Right cardiac atrium (tissue), 5 donors: ENCODE results near the gene LYPD6B. TPM values are rescaled to one million over a fixed set of nuclear protein-coding genes. Genes with fewer than 3 reads are reported as not detected.

Experiments used
- ATAC-seq, 2 donors: fragments of 200-7000 bp; cut with Tn5 transposase; one replicate each; pipeline versions ENCODE4 v1.8.0 to v1.9.1; 2020; ENCODE audit warnings: moderate library complexity in 2 of 2, mild to moderate bottlenecking in 1 of 2
- DNase-seq, 3 donors: peaks; one replicate each; pipeline ENCODE4 v3.0.0-alpha.2; 2020
- H3K27ac ChIP-seq: one replicate; pipeline ENCODE4 v1.5.1; 2013; ENCODE audit warnings: mild to moderate bottlenecking, low read length, control low read depth, moderate library complexity
- H3K27me3 ChIP-seq: one replicate; pipeline ENCODE4 v1.6.1; 2013; ENCODE audit not compliant: control insufficient read depth, insufficient read depth
- H3K4me1 ChIP-seq: one replicate; pipeline ENCODE4 v1.6.1; 2013; ENCODE audit warnings: low read length; ENCODE audit not compliant: control insufficient read depth, insufficient read depth
- H3K4me3 ChIP-seq: one replicate; pipeline ENCODE4 v1.5.1; 2013; ENCODE audit warnings: low read length, control low read depth
- H3K9me3 ChIP-seq: one replicate; pipeline ENCODE4 v1.6.1; 2013; ENCODE audit warnings: low read length; ENCODE audit not compliant: control insufficient read depth
- WGBS: extraction: QIAGEN DNeasy Blood & Tissue Kit; methylation state at CpG from one replicate; pipeline ENCODE4 v1.1.7; 2013; 5-methylcytosine and 5-hydroxymethylcytosine counted together
- intact Hi-C, 4 donors: fragments of 100-400 bp; cut with DNase I; formaldehyde crosslinking; loops; one replicate each; pipeline versions ENCODE4 v1.11.0 to v1.14.0; 2022 to 2023
- polyA plus RNA-seq: library from polyadenylated mRNA; stranded (reverse); fragments of 200-250 nt; gene quantifications from one replicate; pipeline ENCODE4 v1.2.3, GENCODE V29; 2013
- total RNA-seq, 4 donors: library from RNA; stranded (reverse); fragmentation: NEBNext Ultra II Directional; extraction: Animal tissue kit (Norgen Biotek cat#: 25700); gene quantifications; one replicate each; pipeline ENCODE4 v1.2.1, GENCODE V29; 2021
- donor health status: healthy with polysubstance abuse.
- donor health status: DM: no; HTN: yes; CAD: no.
- donor health status: DM: no; HTN: no; CAD: no.
- donor health status: DM: no; HTN: yes; CAD: no; lungs with severe emphysema.
- donor health status: DM: yes; HTN: yes; CAD: no.

The LYPD6B gene
- total and polyA plus RNA-seq, 5 donors = not detected

GRCh38 chr2:149000158-149000938 lies 38.2 kb upstream of the LYPD6B start:
- ATAC-seq (no peak), DNase-seq (no peak)
- intact Hi-C loops = no loop called here
- Histone ChIP-seq H3K4me1 (no peaks in the 10 kb centered on the region), H3K27me3 (no peaks in the 10 kb centered on the region), H3K4me3 (no peak overlapping the region), H3K9me3 (no peaks in the 10 kb centered on the region), H3K27ac (no peak overlapping the region)
- 68% methylated on average over 6 of the region's 6 CpGs for WGBS

GRCh38 chr2:149001496-149001895 lies 37.0 kb upstream of the LYPD6B start:
- Histone ChIP-seq H3K4me3 (no peak overlapping the region), H3K27ac (no peak overlapping the region), H3K27me3 (no peaks in the 10 kb centered on the region), H3K4me1 (no peaks in the 10 kb centered on the region), H3K9me3 (no peaks in the 10 kb centered on the region)
- DNase-seq (no peak), ATAC-seq (no peak)
- 85% methylated on average over 7 of the region's 7 CpGs for WGBS
- intact Hi-C loops = no loop called here

- H3K27ac ChIP-seq = no peak overlapping the region
- no peaks in the 10 kb centered on the region for H3K9me3 ChIP-seq
- H3K4me1 ChIP-seq = no peaks in the 10 kb centered on the region
- 96% methylated on average over 14 of the region's 14 CpGs for WGBS
- no peaks in the 10 kb centered on the region for H3K27me3 ChIP-seq
- intact Hi-C loops = no loop called here
- DNase-seq (no peak), ATAC-seq (no peak)
- H3K4me3 ChIP-seq = no peak overlapping the region
Measured at GRCh38 chr2:149002378-149002890, 36.1 kb upstream of the LYPD6B start.

- 96% methylated on average over 31 of the region's 31 CpGs for WGBS
- intact Hi-C loops = no loop called here
- Histone ChIP-seq H3K27ac (no peak overlapping the region), H3K9me3 (no peaks in the 10 kb centered on the region), H3K4me3 (no peak overlapping the region), H3K4me1 (no peaks in the 10 kb centered on the region), H3K27me3 (no peaks in the 10 kb centered on the region)
- DNase-seq (no peak), ATAC-seq (peak in 1 of 2 donors; percentile 22)
Measured at GRCh38 chr2:149002891-149003740, 35.4 kb upstream of the LYPD6B start.

GRCh38 chr2:149004836-149005235 lies 33.7 kb upstream of the LYPD6B start:
- Histone ChIP-seq H3K4me1 (no peaks in the 10 kb centered on the region), H3K9me3 (no peaks in the 10 kb centered on the region), H3K27ac (no peak overlapping the region), H3K4me3 (no peak overlapping the region), H3K27me3 (no peaks in the 10 kb centered on the region)
- intact Hi-C loops = no loop called here
- ATAC-seq (no peak), DNase-seq (no peak)
- WGBS = 92% methylated on average over 3 of the region's 3 CpGs

- H3K4me3 ChIP-seq = no peak overlapping the region
- H3K4me1 ChIP-seq = no peaks in the 10 kb centered on the region
- no peaks in the 10 kb centered on the region for H3K27me3 ChIP-seq
- H3K27ac ChIP-seq = no peak overlapping the region
- DNase-seq (no peak), ATAC-seq (no peak)
- intact Hi-C loops = no loop called here
- 75% methylated on average over 6 of the region's 6 CpGs for WGBS
- H3K9me3 ChIP-seq = no peaks in the 10 kb centered on the region
Measured at GRCh38 chr2:149005471-149006077, 32.9 kb upstream of the LYPD6B start.

GRCh38 chr2:149006883-149007543 lies 31.5 kb upstream of the LYPD6B start:
- intact Hi-C loops = no loop called here
- DNase-seq (no peak), ATAC-seq (no peak)
- Histone ChIP-seq H3K4me3 (no peak overlapping the region), H3K9me3 (no peaks in the 10 kb centered on the region), H3K4me1 (no peaks in the 10 kb centered on the region), H3K27ac (no peak overlapping the region), H3K27me3 (no peaks in the 10 kb centered on the region)
- 80% methylated on average over 4 of the region's 4 CpGs for WGBS

GRCh38 chr2:149008381-149008780 lies 30.1 kb upstream of the LYPD6B start:
- intact Hi-C loops = no loop called here
- Histone ChIP-seq H3K9me3 (no peaks in the 10 kb centered on the region), H3K27ac (no peak overlapping the region), H3K4me1 (no peaks in the 10 kb centered on the region), H3K27me3 (no peaks in the 10 kb centered on the region), H3K4me3 (no peak overlapping the region)
- DNase-seq (no peak), ATAC-seq (no peak)
- 44% methylated on average over 7 of the region's 7 CpGs for WGBS

- ATAC-seq (no peak), DNase-seq (peak in 1 of 3 donors; percentile 51)
- WGBS = 93% methylated on average over 31 of the region's 31 CpGs
- Histone ChIP-seq H3K27ac (no peak overlapping the region), H3K27me3 (no peaks in the 10 kb centered on the region), H3K4me1 (no peaks in the 10 kb centered on the region), H3K4me3 (no peak overlapping the region), H3K9me3 (no peaks in the 10 kb centered on the region)
- intact Hi-C loops = loop anchor here in 1 of 4 donors (10.0 kb wide), 1 partner anchor 305 kb away; no protein-coding TSS in a partner anchor
Measured at GRCh38 chr2:149009576-149010461, 28.7 kb upstream of the LYPD6B start.

GRCh38 chr2:149012545-149012944 lies 26.0 kb upstream of the LYPD6B start:
- no peak overlapping the region for H3K4me3 ChIP-seq
- ATAC-seq (no peak), DNase-seq (no peak)
- no peaks in the 10 kb centered on the region for H3K4me1 ChIP-seq
- H3K27ac ChIP-seq = no peak overlapping the region
- no peaks in the 10 kb centered on the region for H3K27me3 ChIP-seq
- 78% methylated on average over 9 of the region's 9 CpGs for WGBS
- intact Hi-C loops = loop anchor here in 1 of 4 donors (10.0 kb wide), 1 partner anchor 302 kb away; no protein-coding TSS in a partner anchor
- H3K9me3 ChIP-seq = no peaks in the 10 kb centered on the region
